OCI-LY3 (cell line): ENCODE data around the gene KRT14.
"Not testable (repeated sequence)": the region's sequence is repeated elsewhere in the genome, so short reads cannot be mapped to it uniquely, and the experiment has no call there.

Experiments used
- H2AFZ ChIP-seq: fragments of 200-600, 300-600 bp; shearing (Covaris generic); 2 replicates; pipeline ENCODE4 v1.6.0; 2014; ENCODE audit warnings: antibody characterized with exemption, low read depth, low read length
- H3K27ac ChIP-seq: fragments of 200-600, 300-600 bp; sonication (generic); 2 replicates; pipeline ENCODE4 v1.5.1; 2014; ENCODE audit warnings: mild to moderate bottlenecking, low read length, moderate library complexity, mixed read lengths
- H3K27me3 ChIP-seq: fragments of 200-600, 300-600 bp; sonication (generic); 2 replicates; pipeline ENCODE4 v1.6.1; 2014; ENCODE audit warnings: low read depth, low read length, mixed read lengths
- H3K36me3 ChIP-seq: fragments of 200-600, 300-600 bp; sonication (generic); replicated peaks from 2 replicates; pipeline ENCODE3; 2014; ENCODE audit warnings: low read depth, low read length, mixed read lengths
- H3K4me1 ChIP-seq: fragments of 300-600, 200-600 bp; sonication (generic); 2 replicates; pipeline ENCODE4 v1.6.1; 2014; ENCODE audit warnings: low read length, mixed read lengths
- H3K4me2 ChIP-seq: fragments of 200-600, 300-600 bp; sonication (generic); 2 replicates; pipeline ENCODE4 v1.6.1; 2014; ENCODE audit warnings: low read length, mixed read lengths
- H3K4me3 ChIP-seq: fragments of 300-600, 200-600 bp; sonication (generic); 2 replicates; pipeline ENCODE4 v1.5.1; 2014; ENCODE audit warnings: antibody characterized with exemption, mild to moderate bottlenecking, low read length, moderate library complexity
- H3K79me2 ChIP-seq: fragments of 300-600, 200-600 bp; shearing (Covaris generic); 2 replicates; pipeline ENCODE4 v1.6.1; 2014; ENCODE audit warnings: mild to moderate bottlenecking, low read length, mixed read lengths
- H3K9ac ChIP-seq: fragments of 300-600, 200-600 bp; shearing (Covaris generic); 2 replicates; pipeline ENCODE4 v1.6.0; 2014; ENCODE audit warnings: mild to moderate bottlenecking, low read length, moderate library complexity
- H3K9me3 ChIP-seq: fragments of 200-600, 300-600 bp; shearing (Covaris generic); 2 replicates; pipeline ENCODE4 v1.6.1; 2014; ENCODE audit warnings: low read length, mixed read lengths; ENCODE audit not compliant: insufficient read depth
- H4K20me1 ChIP-seq: fragments of 200-600, 300-600 bp; sonication (generic); 2 replicates; pipeline ENCODE4 v1.6.1; 2016; ENCODE audit warnings: low read length, mixed read lengths; ENCODE audit not compliant: insufficient read depth
- CTCF ChIP-seq: fragments of 200-600, 300-600 bp; sonication (generic); IDR thresholded peaks from 2 replicates; pipeline ENCODE4 v1.5.1; 2014; ENCODE audit warnings: antibody characterized with exemption, low read length, low read depth
- EZH2phosphoT487 ChIP-seq: fragments of 200-600 bp; shearing (Covaris generic); IDR thresholded peaks from 2 replicates; pipeline ENCODE4 v1.6.1; 2018; ENCODE audit warnings: antibody characterized with exemption, mixed run types, low read depth

The KRT14 gene

DNA sequence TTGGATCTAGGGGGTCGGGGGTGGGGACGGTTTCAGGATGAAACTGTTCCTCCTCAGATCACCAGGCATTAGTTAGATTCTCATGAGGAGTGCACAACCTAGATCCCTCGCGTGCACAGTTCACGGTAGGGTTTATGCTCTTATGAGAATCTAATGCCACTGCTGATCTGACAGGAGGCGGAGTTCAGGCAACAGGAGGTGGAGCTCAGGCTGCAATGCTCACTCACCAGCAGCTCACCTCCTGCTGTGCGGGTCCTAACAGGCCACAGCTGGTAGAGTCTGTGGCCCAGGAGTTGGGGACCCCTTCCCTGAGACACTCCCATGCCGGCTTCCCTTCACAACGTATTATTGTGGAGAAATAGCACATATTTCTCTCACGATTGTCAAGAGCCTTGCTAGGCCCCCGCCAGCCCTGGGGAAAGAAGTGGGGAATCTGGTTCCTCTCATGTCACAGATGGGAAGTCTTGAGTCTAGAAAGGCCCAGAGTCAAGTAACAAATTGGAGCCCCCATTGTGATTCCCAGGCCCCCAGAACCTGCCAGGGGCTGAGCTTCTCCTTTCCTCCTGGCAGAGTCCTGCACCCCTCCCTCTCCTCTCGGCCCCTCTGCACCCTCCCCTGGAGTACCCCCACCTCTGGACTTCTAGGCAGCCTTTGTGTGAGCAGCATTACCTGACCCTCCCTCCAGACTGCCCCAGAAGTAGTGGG, 6.1 kb upstream of the KRT14 start:
- TF ChIP-seq CTCF (no peak), EZH2phosphoT487 (no peak)
- H2AFZ ChIP-seq, result no peak overlapping the region
- H4K20me1 ChIP-seq, result no peaks in the 10 kb centered on the region
- H3K4me2 ChIP-seq, result no peak overlapping the region
- no peak overlapping the region for H3K27ac ChIP-seq
- no peak overlapping the region for H3K9ac ChIP-seq
- H3K79me2 ChIP-seq, result no peaks in the 10 kb centered on the region
- no peaks in the 10 kb centered on the region for H3K4me1 ChIP-seq
- no peaks in the 10 kb centered on the region for H3K36me3 ChIP-seq
- H3K4me3 ChIP-seq, result no peak overlapping the region
- H3K27me3 ChIP-seq, result peaks cover 16% of the 10 kb centered on the region; the same call in 1 of the 2 replicates
- no peaks in the 10 kb centered on the region for H3K9me3 ChIP-seq

- H3K36me3 ChIP-seq, result no peaks in the 10 kb centered on the region
- H3K27ac ChIP-seq, result no peak overlapping the region
- no peaks in the 10 kb centered on the region for H3K9me3 ChIP-seq
- no peaks in the 10 kb centered on the region for H3K79me2 ChIP-seq
- no peak overlapping the region for H3K9ac ChIP-seq
- no peak for TF ChIP-seq EZH2phosphoT487
- TF ChIP-seq CTCF, result no peak
- H2AFZ ChIP-seq, result no peak overlapping the region
- peaks cover 9% of the 10 kb centered on the region; the same call in 1 of the 2 replicates for H3K27me3 ChIP-seq
- no peaks in the 10 kb centered on the region for H4K20me1 ChIP-seq
- H3K4me3 ChIP-seq, result no peak overlapping the region
- no peaks in the 10 kb centered on the region for H3K4me1 ChIP-seq
- no peak overlapping the region for H3K4me2 ChIP-seq
Observed at GRCh38 chr17:41589301-41589700, 2.6 kb upstream of the KRT14 start.

- TF ChIP-seq EZH2phosphoT487 (no peak), CTCF (no peak)
- no peaks in the 10 kb centered on the region for H3K4me1 ChIP-seq
- no peak overlapping the region for H3K4me3 ChIP-seq
- H3K27me3 ChIP-seq, result peaks cover 7% of the 10 kb centered on the region; the same call in 1 of the 2 replicates
- no peaks in the 10 kb centered on the region for H3K36me3 ChIP-seq
- H3K4me2 ChIP-seq, result no peak overlapping the region
- no peaks in the 10 kb centered on the region for H3K79me2 ChIP-seq
- no peak overlapping the region for H3K9ac ChIP-seq
- H3K27ac ChIP-seq, result no peak overlapping the region
- H4K20me1 ChIP-seq, result no peaks in the 10 kb centered on the region
- no peaks in the 10 kb centered on the region for H3K9me3 ChIP-seq
- no peak overlapping the region for H2AFZ ChIP-seq
Observed at GRCh38 chr17:41588126-41588810, 1.6 kb upstream of the KRT14 start.

GRCh38 chr17:41585301-41586056, 1.2 kb downstream of the KRT14 start:
- Histone ChIP-seq H4K20me1 (no peaks in the 10 kb centered on the region), H3K79me2 (no peaks in the 10 kb centered on the region), H3K4me1 (no peaks in the 10 kb centered on the region), H3K36me3 (no peaks in the 10 kb centered on the region), H3K4me2 (no peak overlapping the region), H3K27me3 (peaks cover 18% of the 10 kb centered on the region), H3K9me3 (no peaks in the 10 kb centered on the region), H3K9ac (no peak overlapping the region), H2AFZ (no peak overlapping the region), H3K27ac (no peak overlapping the region), H3K4me3 (no peak overlapping the region)
- TF ChIP-seq EZH2phosphoT487, result no peak
- no peak for TF ChIP-seq CTCF

- H3K27me3 ChIP-seq, result peaks cover 18% of the 10 kb centered on the region
- not testable (repeated sequence) for H3K9ac ChIP-seq, H3K9me3 ChIP-seq, H3K4me2 ChIP-seq, H3K27ac ChIP-seq, H3K4me1 ChIP-seq, H3K79me2 ChIP-seq, H3K4me3 ChIP-seq, H2AFZ ChIP-seq, H4K20me1 ChIP-seq, H3K36me3 ChIP-seq
Observed at GRCh38 chr17:41584331-41584927, 2.3 kb downstream of the KRT14 start.
